GM23338 (cell line): ENCODE measurements around the gene LATS2. TPM values are rescaled to one million over a fixed set of nuclear protein-coding genes. Genes with fewer than 3 reads are reported as not detected.

Experiments
- ATAC-seq: fragments of 200-7000 bp; cut with Tn5 transposase; 3 replicates; pipeline ENCODE4 v1.9.1; 2020
- DNase-seq: peaks from one replicate; pipeline ENCODE4 v3.0.0-alpha.2; 2015; ENCODE audit warnings: low spot score
- H2AFZ ChIP-seq: fragments of 200-600 bp; sonication (generic); 2 replicates; pipeline ENCODE4 v1.8.0; 2016; ENCODE audit warnings: antibody characterized with exemption, mild to moderate bottlenecking, moderate library complexity
- H3F3A ChIP-seq: fragments of 200-600 bp; sonication (generic); replicated peaks from 2 replicates; pipeline ENCODE4 v1.8.0; 2017; ENCODE audit warnings: antibody characterized with exemption, mixed run types, low read depth
- H3K27ac ChIP-seq: fragments of 200-600 bp; sonication (generic); 2 replicates; pipeline ENCODE4 v1.6.1; 2016; ENCODE audit warnings: low read depth
- H3K27me3 ChIP-seq: fragments of 200-600 bp; sonication (generic); 2 replicates; pipeline ENCODE4 v1.8.0; 2016; ENCODE audit warnings: mild to moderate bottlenecking, mixed run types, moderate library complexity; ENCODE audit not compliant: insufficient read depth
- H3K36me3 ChIP-seq: fragments of 200-600 bp; sonication (generic); 2 replicates; pipeline ENCODE4 v1.8.0; 2016; ENCODE audit warnings: mild to moderate bottlenecking; ENCODE audit not compliant: insufficient read depth
- H3K4me1 ChIP-seq: fragments of 200-600 bp; sonication (generic); 2 replicates; pipeline ENCODE4 v1.8.0; 2016; ENCODE audit warnings: mild to moderate bottlenecking, moderate library complexity; ENCODE audit not compliant: insufficient read depth
- H3K4me2 ChIP-seq: fragments of 200-600 bp; sonication (generic); 2 replicates; pipeline ENCODE4 v1.7.1; 2017; ENCODE audit warnings: mixed run types
- H3K4me3 ChIP-seq: fragments of 200-600 bp; sonication (generic); 2 replicates; pipeline ENCODE4 v1.6.1; 2016; ENCODE audit warnings: mixed run types
- H3K79me2 ChIP-seq: fragments of 200-600 bp; sonication (generic); replicated peaks from 2 replicates; pipeline ENCODE4 v1.8.0; 2017; ENCODE audit warnings: mild to moderate bottlenecking; ENCODE audit not compliant: insufficient read depth
- H3K9me2 ChIP-seq: fragments of 200-600 bp; sonication (generic); 2 replicates; pipeline ENCODE4 v1.8.0; 2017; ENCODE audit not compliant: insufficient read depth
- H4K20me1 ChIP-seq: fragments of 200-600 bp; sonication (generic); replicated peaks from 2 replicates; pipeline ENCODE4 v1.8.0; 2017; ENCODE audit warnings: mild to moderate bottlenecking; ENCODE audit not compliant: insufficient read depth
- H3K27ac Mint-ChIP-seq: 2 replicates; pipeline ENCODE4 v1.8.0; 2020; ENCODE audit warnings: inconsistent platforms, mild to moderate bottlenecking, moderate library complexity, mixed read lengths
- H3K27me3 Mint-ChIP-seq: 3 replicates; pipeline ENCODE4 v1.8.0; 2022; ENCODE audit warnings: low read depth, mild to moderate bottlenecking, moderate library complexity, mixed read lengths, inconsistent platforms; ENCODE audit not compliant: insufficient read depth, poor library complexity
- H3K36me3 Mint-ChIP-seq: 3 replicates; pipeline ENCODE4 v1.8.0; 2021; ENCODE audit warnings: low read depth, mild to moderate bottlenecking, inconsistent platforms, moderate library complexity, mixed read lengths
- H3K4me1 Mint-ChIP-seq: 3 replicates; pipeline ENCODE4 v1.8.0; 2020; ENCODE audit warnings: mild to moderate bottlenecking, inconsistent platforms, mixed read lengths
- H3K4me3 Mint-ChIP-seq: 3 replicates; pipeline ENCODE4 v1.8.0; 2021; ENCODE audit warnings: moderate library complexity, mild to moderate bottlenecking, inconsistent platforms, mixed read lengths
- H3K9me3 Mint-ChIP-seq: 3 replicates; pipeline ENCODE4 v1.8.0; 2020; ENCODE audit warnings: moderate library complexity, mild to moderate bottlenecking, inconsistent platforms, mixed read lengths
- CREB1 ChIP-seq: fragments of 250-450 bp; sonication (Bioruptor Pico); IDR thresholded peaks from 2 replicates; pipeline ENCODE4 v1.5.0; 2020; ENCODE audit warnings: low read depth, mild to moderate bottlenecking, moderate library complexity
- EZH2 ChIP-seq: fragments of 200-600 bp; sonication (generic); IDR thresholded peaks from one replicate; pipeline ENCODE4 v1.8.0; 2017; ENCODE audit warnings: antibody characterized with exemption, mild to moderate bottlenecking, low read depth; ENCODE audit not compliant: unreplicated experiment
- EZH2phosphoT487 ChIP-seq: fragments of 200-600 bp; sonication (generic); IDR thresholded peaks from one replicate; pipeline ENCODE4 v1.8.1; 2018; ENCODE audit warnings: antibody characterized with exemption; ENCODE audit not compliant: unreplicated experiment
- JUNB ChIP-seq: IDR thresholded peaks from one replicate; pipeline ENCODE4 v1.6.1; 2016; ENCODE audit warnings: antibody characterized with exemption; ENCODE audit not compliant: unreplicated experiment
- NANOG ChIP-seq: IDR thresholded peaks from 2 replicates; pipeline ENCODE4 v1.6.1; 2016; ENCODE audit warnings: antibody characterized with exemption, borderline replicate concordance
- POLR2AphosphoS5 ChIP-seq: IDR thresholded peaks from 2 replicates; pipeline ENCODE4 v1.6.1; 2016; ENCODE audit warnings: antibody characterized with exemption, low read depth
- STAT1 ChIP-seq: IDR thresholded peaks from one replicate; pipeline ENCODE4 v1.6.1; 2016; ENCODE audit warnings: antibody characterized with exemption; ENCODE audit not compliant: unreplicated experiment
- ZNF114 ChIP-seq: fragments of 250-450 bp; sonication (Bioruptor Pico); IDR thresholded peaks from 2 replicates; pipeline ENCODE4 v1.5.0; 2020; ENCODE audit warnings: mild to moderate bottlenecking, moderate library complexity
- polyA plus RNA-seq: library from polyadenylated mRNA; unstranded; fragments of >200 nt; fragmentation: Nextera tagmentation; extraction: Ambion mirVana; gene quantifications from 2 replicates; pipeline ENCODE4 v1.2.1, GENCODE V29; 2016
- total RNA-seq: library from RNA; depleted of rRNA; stranded (reverse); fragments of >200 nt; shearing (Covaris generic); gene quantifications from 2 replicates; pipeline ENCODE4 v1.2.3, GENCODE V29; 2014
- TF ChIP-seq, protein P1 (sequence below): IDR thresholded peaks from 2 replicates; pipeline ENCODE4 v1.6.1; 2016; ENCODE audit warnings: antibody characterized with exemption
- TF ChIP-seq, protein P2 (sequence below), 2 experiments: fragments of 200-600 bp in 1 of 2; sonication (generic) in 1 of 2; conservative IDR thresholded peaks; 2 replicates each; pipeline versions ENCODE4 v1.5.1 to v1.6.1; 2016 to 2017; ENCODE audit warnings: antibody characterized with exemption in 2 of 2, low read depth in 2 of 2, mild to moderate bottlenecking in 2 of 2, moderate library complexity in 1 of 2
- TF ChIP-seq, protein P3 (sequence below): IDR thresholded peaks from one replicate; pipeline ENCODE4 v1.6.1; 2018; ENCODE audit warnings: antibody characterized with exemption; ENCODE audit not compliant: unreplicated experiment
- TF ChIP-seq, protein P4 (sequence below): fragments of 250-450 bp; sonication (Bioruptor Pico); IDR thresholded peaks from 2 replicates; pipeline ENCODE4 v1.5.0; 2020; ENCODE audit warnings: mild to moderate bottlenecking, moderate library complexity

LATS2 gene
- total and polyA plus RNA-seq, 2 experiments from 2014 or later, result 10.5 to 25.4 TPM

DNA sequence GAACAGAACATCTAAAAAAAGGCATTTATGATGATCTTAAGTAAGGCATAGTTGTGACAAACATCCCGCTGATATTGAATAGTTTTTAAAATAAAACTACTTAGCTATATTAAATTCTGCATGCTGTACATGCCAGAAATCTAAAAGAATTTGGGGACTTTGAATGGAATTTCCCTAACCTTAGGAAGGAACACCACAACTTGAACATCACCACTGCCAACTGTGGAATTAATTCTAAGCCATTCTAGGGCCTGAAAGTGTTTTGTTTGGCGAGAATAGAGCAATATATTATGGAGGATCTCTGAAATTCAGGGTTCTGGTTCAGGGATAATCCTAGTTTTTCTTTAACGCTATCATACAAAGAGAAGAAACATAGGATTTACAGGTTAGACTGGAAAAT is 17.8 kb upstream of the LATS2 start (continued):
- TF ChIP-seq, protein P1, sequence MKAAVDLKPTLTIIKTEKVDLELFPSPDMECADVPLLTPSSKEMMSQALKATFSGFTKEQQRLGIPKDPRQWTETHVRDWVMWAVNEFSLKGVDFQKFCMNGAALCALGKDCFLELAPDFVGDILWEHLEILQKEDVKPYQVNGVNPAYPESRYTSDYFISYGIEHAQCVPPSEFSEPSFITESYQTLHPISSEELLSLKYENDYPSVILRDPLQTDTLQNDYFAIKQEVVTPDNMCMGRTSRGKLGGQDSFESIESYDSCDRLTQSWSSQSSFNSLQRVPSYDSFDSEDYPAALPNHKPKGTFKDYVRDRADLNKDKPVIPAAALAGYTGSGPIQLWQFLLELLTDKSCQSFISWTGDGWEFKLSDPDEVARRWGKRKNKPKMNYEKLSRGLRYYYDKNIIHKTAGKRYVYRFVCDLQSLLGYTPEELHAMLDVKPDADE, result no peak

DNA sequence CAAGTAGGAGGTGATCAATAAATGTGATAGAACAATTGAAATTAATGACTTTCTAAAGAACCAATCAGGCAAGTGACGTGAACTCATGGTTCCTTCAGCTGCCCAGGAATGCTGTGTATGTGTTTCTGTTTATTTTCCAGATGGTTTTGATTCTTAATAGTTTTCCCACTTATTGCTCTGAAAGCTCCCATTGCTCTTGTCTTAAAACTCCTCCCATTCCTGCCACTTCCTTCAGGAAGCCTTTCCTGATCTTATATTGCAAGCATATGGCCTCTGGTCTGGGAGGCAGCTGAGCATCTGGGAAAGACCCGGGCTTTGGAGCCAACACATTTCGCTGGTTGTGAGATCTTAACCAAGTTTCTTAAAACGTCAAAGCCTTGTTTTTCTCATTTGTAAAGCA is 17.1 kb upstream of the LATS2 start:
- no peaks in the 10 kb centered on the region for H3K36me3 ChIP-seq
- no peak overlapping the region for H3K4me3 ChIP-seq
- Mint-ChIP-seq H3K27me3 (peaks cover 15% of the 10 kb centered on the region), H3K4me1 (peaks cover 40% of the 10 kb centered on the region), H3K36me3 (no peaks in the 10 kb centered on the region), H3K4me3 (no peak overlapping the region), H3K9me3 (no peaks in the 10 kb centered on the region), H3K27ac (no peak overlapping the region)
- peaks cover 7% of the 10 kb centered on the region; the same call in 1 of the 2 replicates for H3K27me3 ChIP-seq
- no peak overlapping the region for H3K27ac ChIP-seq
- no peak for DNase-seq
- no peaks in the 10 kb centered on the region for H3K79me2 ChIP-seq
- 0 out of 2 replicates have a peak, but pooled peaks cover 5% of the 10 kb centered on the region for H3F3A ChIP-seq
- H2AFZ ChIP-seq, result peak overlapping the region; percentile 69
- no peaks in the 10 kb centered on the region for H4K20me1 ChIP-seq
- peaks cover 10% of the 10 kb centered on the region for H3K4me1 ChIP-seq
- no peak for ATAC-seq
- H3K9me2 ChIP-seq, result no peaks in the 10 kb centered on the region
- no peak overlapping the region for H3K4me2 ChIP-seq
- TF ChIP-seq NANOG, result no peak
- TF ChIP-seq, protein P2, sequence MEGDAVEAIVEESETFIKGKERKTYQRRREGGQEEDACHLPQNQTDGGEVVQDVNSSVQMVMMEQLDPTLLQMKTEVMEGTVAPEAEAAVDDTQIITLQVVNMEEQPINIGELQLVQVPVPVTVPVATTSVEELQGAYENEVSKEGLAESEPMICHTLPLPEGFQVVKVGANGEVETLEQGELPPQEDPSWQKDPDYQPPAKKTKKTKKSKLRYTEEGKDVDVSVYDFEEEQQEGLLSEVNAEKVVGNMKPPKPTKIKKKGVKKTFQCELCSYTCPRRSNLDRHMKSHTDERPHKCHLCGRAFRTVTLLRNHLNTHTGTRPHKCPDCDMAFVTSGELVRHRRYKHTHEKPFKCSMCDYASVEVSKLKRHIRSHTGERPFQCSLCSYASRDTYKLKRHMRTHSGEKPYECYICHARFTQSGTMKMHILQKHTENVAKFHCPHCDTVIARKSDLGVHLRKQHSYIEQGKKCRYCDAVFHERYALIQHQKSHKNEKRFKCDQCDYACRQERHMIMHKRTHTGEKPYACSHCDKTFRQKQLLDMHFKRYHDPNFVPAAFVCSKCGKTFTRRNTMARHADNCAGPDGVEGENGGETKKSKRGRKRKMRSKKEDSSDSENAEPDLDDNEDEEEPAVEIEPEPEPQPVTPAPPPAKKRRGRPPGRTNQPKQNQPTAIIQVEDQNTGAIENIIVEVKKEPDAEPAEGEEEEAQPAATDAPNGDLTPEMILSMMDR (conservative IDR thresholded peaks at IDR 0.05; ENCODE audit: low read depth in 2 of 2), result no peak
- TF ChIP-seq, protein P1, result no peak
- TF ChIP-seq, protein P3, sequence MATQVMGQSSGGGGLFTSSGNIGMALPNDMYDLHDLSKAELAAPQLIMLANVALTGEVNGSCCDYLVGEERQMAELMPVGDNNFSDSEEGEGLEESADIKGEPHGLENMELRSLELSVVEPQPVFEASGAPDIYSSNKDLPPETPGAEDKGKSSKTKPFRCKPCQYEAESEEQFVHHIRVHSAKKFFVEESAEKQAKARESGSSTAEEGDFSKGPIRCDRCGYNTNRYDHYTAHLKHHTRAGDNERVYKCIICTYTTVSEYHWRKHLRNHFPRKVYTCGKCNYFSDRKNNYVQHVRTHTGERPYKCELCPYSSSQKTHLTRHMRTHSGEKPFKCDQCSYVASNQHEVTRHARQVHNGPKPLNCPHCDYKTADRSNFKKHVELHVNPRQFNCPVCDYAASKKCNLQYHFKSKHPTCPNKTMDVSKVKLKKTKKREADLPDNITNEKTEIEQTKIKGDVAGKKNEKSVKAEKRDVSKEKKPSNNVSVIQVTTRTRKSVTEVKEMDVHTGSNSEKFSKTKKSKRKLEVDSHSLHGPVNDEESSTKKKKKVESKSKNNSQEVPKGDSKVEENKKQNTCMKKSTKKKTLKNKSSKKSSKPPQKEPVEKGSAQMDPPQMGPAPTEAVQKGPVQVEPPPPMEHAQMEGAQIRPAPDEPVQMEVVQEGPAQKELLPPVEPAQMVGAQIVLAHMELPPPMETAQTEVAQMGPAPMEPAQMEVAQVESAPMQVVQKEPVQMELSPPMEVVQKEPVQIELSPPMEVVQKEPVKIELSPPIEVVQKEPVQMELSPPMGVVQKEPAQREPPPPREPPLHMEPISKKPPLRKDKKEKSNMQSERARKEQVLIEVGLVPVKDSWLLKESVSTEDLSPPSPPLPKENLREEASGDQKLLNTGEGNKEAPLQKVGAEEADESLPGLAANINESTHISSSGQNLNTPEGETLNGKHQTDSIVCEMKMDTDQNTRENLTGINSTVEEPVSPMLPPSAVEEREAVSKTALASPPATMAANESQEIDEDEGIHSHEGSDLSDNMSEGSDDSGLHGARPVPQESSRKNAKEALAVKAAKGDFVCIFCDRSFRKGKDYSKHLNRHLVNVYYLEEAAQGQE, result no peak
- TF ChIP-seq CREB1 (CRISPR knock-in tag), result no peak
- TF ChIP-seq EZH2, result no peak
- TF ChIP-seq JUNB, result no peak
- TF ChIP-seq, protein P4, sequence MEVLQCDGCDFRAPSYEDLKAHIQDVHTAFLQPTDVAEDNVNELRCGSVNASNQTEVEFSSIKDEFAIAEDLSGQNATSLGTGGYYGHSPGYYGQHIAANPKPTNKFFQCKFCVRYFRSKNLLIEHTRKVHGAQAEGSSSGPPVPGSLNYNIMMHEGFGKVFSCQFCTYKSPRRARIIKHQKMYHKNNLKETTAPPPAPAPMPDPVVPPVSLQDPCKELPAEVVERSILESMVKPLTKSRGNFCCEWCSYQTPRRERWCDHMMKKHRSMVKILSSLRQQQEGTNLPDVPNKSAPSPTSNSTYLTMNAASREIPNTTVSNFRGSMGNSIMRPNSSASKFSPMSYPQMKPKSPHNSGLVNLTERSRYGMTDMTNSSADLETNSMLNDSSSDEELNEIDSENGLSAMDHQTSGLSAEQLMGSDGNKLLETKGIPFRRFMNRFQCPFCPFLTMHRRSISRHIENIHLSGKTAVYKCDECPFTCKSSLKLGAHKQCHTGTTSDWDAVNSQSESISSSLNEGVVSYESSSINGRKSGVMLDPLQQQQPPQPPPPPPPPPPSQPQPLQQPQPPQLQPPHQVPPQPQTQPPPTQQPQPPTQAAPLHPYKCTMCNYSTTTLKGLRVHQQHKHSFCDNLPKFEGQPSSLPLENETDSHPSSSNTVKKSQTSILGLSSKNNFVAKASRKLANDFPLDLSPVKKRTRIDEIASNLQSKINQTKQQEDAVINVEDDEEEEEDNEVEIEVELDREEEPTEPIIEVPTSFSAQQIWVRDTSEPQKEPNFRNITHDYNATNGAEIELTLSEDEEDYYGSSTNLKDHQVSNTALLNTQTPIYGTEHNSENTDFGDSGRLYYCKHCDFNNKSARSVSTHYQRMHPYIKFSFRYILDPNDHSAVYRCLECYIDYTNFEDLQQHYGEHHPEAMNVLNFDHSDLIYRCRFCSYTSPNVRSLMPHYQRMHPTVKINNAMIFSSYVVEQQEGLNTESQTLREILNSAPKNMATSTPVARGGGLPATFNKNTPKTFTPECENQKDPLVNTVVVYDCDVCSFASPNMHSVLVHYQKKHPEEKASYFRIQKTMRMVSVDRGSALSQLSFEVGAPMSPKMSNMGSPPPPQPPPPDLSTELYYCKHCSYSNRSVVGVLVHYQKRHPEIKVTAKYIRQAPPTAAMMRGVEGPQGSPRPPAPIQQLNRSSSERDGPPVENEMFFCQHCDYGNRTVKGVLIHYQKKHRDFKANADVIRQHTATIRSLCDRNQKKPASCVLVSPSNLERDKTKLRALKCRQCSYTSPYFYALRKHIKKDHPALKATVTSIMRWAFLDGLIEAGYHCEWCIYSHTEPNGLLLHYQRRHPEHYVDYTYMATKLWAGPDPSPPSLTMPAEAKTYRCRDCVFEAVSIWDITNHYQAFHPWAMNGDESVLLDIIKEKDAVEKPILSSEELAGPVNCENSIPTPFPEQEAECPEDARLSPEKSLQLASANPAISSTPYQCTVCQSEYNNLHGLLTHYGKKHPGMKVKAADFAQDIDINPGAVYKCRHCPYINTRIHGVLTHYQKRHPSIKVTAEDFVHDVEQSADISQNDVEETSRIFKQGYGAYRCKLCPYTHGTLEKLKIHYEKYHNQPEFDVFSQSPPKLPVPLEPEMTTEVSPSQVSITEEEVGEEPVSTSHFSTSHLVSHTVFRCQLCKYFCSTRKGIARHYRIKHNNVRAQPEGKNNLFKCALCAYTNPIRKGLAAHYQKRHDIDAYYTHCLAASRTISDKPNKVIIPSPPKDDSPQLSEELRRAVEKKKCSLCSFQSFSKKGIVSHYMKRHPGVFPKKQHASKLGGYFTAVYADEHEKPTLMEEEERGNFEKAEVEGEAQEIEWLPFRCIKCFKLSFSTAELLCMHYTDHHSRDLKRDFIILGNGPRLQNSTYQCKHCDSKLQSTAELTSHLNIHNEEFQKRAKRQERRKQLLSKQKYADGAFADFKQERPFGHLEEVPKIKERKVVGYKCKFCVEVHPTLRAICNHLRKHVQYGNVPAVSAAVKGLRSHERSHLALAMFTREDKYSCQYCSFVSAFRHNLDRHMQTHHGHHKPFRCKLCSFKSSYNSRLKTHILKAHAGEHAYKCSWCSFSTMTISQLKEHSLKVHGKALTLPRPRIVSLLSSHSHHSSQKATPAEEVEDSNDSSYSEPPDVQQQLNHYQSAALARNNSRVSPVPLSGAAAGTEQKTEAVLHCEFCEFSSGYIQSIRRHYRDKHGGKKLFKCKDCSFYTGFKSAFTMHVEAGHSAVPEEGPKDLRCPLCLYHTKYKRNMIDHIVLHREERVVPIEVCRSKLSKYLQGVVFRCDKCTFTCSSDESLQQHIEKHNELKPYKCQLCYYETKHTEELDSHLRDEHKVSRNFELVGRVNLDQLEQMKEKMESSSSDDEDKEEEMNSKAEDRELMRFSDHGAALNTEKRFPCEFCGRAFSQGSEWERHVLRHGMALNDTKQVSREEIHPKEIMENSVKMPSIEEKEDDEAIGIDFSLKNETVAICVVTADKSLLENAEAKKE (CRISPR knock-in tag), result no peak
- TF ChIP-seq ZNF114 (CRISPR knock-in tag), result no peak
- no peak for TF ChIP-seq EZH2phosphoT487
- no peak for TF ChIP-seq STAT1
- TF ChIP-seq POLR2AphosphoS5, result no peak
